WTC11 (cell line): ENCODE data around the gene LAMA5. TPM values are rescaled to one million over a fixed set of nuclear protein-coding genes. Genes with fewer than 3 reads are reported as not detected.

ENCODE experiments used
- ATAC-seq: fragments of 200-7000 bp; cut with Tn5 transposase; 2 replicates; pipeline ENCODE4 v1.10.0; 2021; ENCODE audit warnings: mild to moderate bottlenecking, moderate library complexity
- CTCF ChIA-PET: fragments of 300-600 bp; sonication (Branson Sonifier 250); formaldehyde crosslinking; loops from one replicate; lab custom pipeline; 2021; ENCODE audit warnings: antibody characterized with exemption; lab: Charles Lee
- POLR2A ChIA-PET: fragments of 350-600 bp; sonication (Branson Sonifier 250); formaldehyde crosslinking; loops from one replicate; lab custom pipeline; 2021; ENCODE audit warnings: antibody characterized with exemption; lab: Charles Lee
- DNase-seq: peaks from one replicate; pipeline ENCODE4 v3.0.0; 2021; ENCODE audit warnings: low spot score
- H3K27ac Mint-ChIP-seq: 2 replicates; pipeline ENCODE4 v1.8.0; 2021; ENCODE audit warnings: mixed read lengths
- H3K27me3 Mint-ChIP-seq: 2 replicates; pipeline ENCODE4 v1.8.0; 2021; ENCODE audit warnings: low read depth, mild to moderate bottlenecking, moderate library complexity, mixed read lengths
- H3K36me3 Mint-ChIP-seq: 2 replicates; pipeline ENCODE4 v1.8.0; 2021; ENCODE audit warnings: mixed read lengths
- H3K4me1 Mint-ChIP-seq: 2 replicates; pipeline ENCODE4 v1.8.0; 2022; ENCODE audit warnings: mixed read lengths
- H3K4me3 Mint-ChIP-seq: 2 replicates; pipeline ENCODE4 v1.8.0; 2021; ENCODE audit warnings: mild to moderate bottlenecking, moderate library complexity, mixed read lengths
- H3K9me3 Mint-ChIP-seq: 2 replicates; pipeline ENCODE4 v1.8.0; 2021; ENCODE audit warnings: mixed read lengths
- CREB1 ChIP-seq: sonication (generic); formaldehyde crosslinking; IDR thresholded peaks from 2 replicates; pipeline ENCODE4 v1.8.0; 2023; ENCODE audit warnings: mild to moderate bottlenecking, missing genetic modification reagents
- CREM ChIP-seq: sonication (generic); formaldehyde crosslinking; IDR thresholded peaks from 2 replicates; pipeline ENCODE4 v1.8.1; 2022; ENCODE audit warnings: mild to moderate bottlenecking, missing genetic modification reagents, moderate library complexity
- ETV6 ChIP-seq: sonication (generic); formaldehyde crosslinking; IDR thresholded peaks from 2 replicates; pipeline ENCODE4 v1.8.1; 2022; ENCODE audit warnings: mild to moderate bottlenecking, missing genetic modification reagents
- FOXJ3 ChIP-seq: sonication (generic); formaldehyde crosslinking; IDR thresholded peaks from 2 replicates; pipeline ENCODE4 v1.9.0; 2021; ENCODE audit warnings: missing genetic modification reagents, mild to moderate bottlenecking, borderline replicate concordance
- IRF2 ChIP-seq: sonication (generic); formaldehyde crosslinking; IDR thresholded peaks from 2 replicates; pipeline ENCODE4 v1.8.0; 2022; ENCODE audit warnings: low read depth, missing genetic modification reagents, borderline replicate concordance
- KAT7 ChIP-seq: sonication (generic); formaldehyde crosslinking; IDR thresholded peaks from 2 replicates; pipeline ENCODE4 v1.8.1; 2023; ENCODE audit warnings: missing genetic modification reagents, mild to moderate bottlenecking, borderline replicate concordance
- NFATC4 ChIP-seq: fragments of 250-450 bp; sonication (Bioruptor Pico); IDR thresholded peaks from 2 replicates; pipeline ENCODE4 v1.9.0; 2021; ENCODE audit warnings: mild to moderate bottlenecking
- OVOL2 ChIP-seq: fragments of 250-450 bp; sonication (Bioruptor Pico); IDR thresholded peaks from 2 replicates; pipeline ENCODE4 v1.9.0; 2021; ENCODE audit warnings: mild to moderate bottlenecking, borderline replicate concordance
- PRRX2 ChIP-seq: fragments of 250-450 bp; sonication (Bioruptor Pico); IDR thresholded peaks from 2 replicates; pipeline ENCODE4 v1.8.0; 2021; ENCODE audit warnings: mild to moderate bottlenecking
- RELA ChIP-seq: sonication (generic); formaldehyde crosslinking; IDR thresholded peaks from 2 replicates; pipeline ENCODE4 v1.8.1; 2022; ENCODE audit warnings: missing genetic modification reagents, mild to moderate bottlenecking, borderline replicate concordance
- TP53 ChIP-seq: sonication (generic); formaldehyde crosslinking; IDR thresholded peaks from 2 replicates; pipeline ENCODE4 v1.8.1; 2023; ENCODE audit warnings: mild to moderate bottlenecking, missing genetic modification reagents
- ZNF121 ChIP-seq: sonication (generic); formaldehyde crosslinking; IDR thresholded peaks from 2 replicates; pipeline ENCODE4 v1.8.0; 2023; ENCODE audit warnings: missing genetic modification reagents
- ZNF671 ChIP-seq: fragments of 250-450 bp; sonication (Bioruptor Pico); IDR thresholded peaks from 2 replicates; pipeline ENCODE4 v1.8.0; 2021; ENCODE audit warnings: mild to moderate bottlenecking
- total RNA-seq: library from RNA; stranded (reverse); gene quantifications from 3 replicates; pipeline ENCODE4 v1.2.3, GENCODE V29; 2021
- TF ChIP-seq, protein P1 (sequence below): sonication (generic); formaldehyde crosslinking; IDR thresholded peaks from 2 replicates; pipeline ENCODE4 v1.8.1; 2023; ENCODE audit warnings: mild to moderate bottlenecking, moderate library complexity, missing genetic modification reagents
- TF ChIP-seq, protein P2 (sequence below): sonication (generic); formaldehyde crosslinking; IDR thresholded peaks from 2 replicates; pipeline ENCODE4 v1.8.0; 2022; ENCODE audit warnings: mild to moderate bottlenecking, missing genetic modification reagents
- TF ChIP-seq, protein P3 (sequence below): sonication (generic); formaldehyde crosslinking; IDR thresholded peaks from 2 replicates; pipeline ENCODE4 v1.8.0; 2022; ENCODE audit warnings: mild to moderate bottlenecking, missing genetic modification reagents
- TF ChIP-seq, protein P4 (sequence below): fragments of 250-450 bp; sonication (Bioruptor Pico); IDR thresholded peaks from 2 replicates; pipeline ENCODE4 v1.9.0; 2021; ENCODE audit warnings: moderate library complexity, mild to moderate bottlenecking, inconsistent platforms, borderline replicate concordance
- TF ChIP-seq, protein P5 (sequence below): fragments of 250-450 bp; sonication (Bioruptor Pico); IDR thresholded peaks from 2 replicates; pipeline ENCODE4 v1.9.0; 2021; ENCODE audit warnings: mild to moderate bottlenecking, borderline replicate concordance
- TF ChIP-seq, protein P6 (sequence below): fragments of 250-450 bp; sonication (Bioruptor Pico); IDR thresholded peaks from 2 replicates; pipeline ENCODE4 v1.8.0; 2021; ENCODE audit warnings: mild to moderate bottlenecking

The LAMA5 gene
- total RNA-seq, 1 experiment from 2014 or later: 329 TPM

DNA sequence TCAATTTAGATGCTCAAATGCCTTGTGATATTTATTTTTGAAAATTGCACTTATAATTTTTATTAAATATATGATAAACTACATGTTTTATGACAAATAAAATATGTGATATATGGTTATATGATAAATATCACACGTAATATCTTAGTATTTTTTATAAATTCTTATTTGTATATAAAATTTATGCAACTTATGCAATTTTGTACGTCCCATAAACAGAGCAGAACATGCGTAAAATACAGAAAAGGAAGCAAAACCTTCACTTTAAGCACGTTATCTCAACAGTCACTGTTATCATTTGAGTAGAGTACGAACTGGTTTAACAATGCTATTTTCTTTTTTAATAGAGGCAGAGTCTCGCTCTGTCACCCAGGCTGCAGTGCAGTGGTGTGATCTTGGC lies 80.0 kb downstream of the LAMA5 start (continued):
- TF ChIP-seq, protein P1, sequence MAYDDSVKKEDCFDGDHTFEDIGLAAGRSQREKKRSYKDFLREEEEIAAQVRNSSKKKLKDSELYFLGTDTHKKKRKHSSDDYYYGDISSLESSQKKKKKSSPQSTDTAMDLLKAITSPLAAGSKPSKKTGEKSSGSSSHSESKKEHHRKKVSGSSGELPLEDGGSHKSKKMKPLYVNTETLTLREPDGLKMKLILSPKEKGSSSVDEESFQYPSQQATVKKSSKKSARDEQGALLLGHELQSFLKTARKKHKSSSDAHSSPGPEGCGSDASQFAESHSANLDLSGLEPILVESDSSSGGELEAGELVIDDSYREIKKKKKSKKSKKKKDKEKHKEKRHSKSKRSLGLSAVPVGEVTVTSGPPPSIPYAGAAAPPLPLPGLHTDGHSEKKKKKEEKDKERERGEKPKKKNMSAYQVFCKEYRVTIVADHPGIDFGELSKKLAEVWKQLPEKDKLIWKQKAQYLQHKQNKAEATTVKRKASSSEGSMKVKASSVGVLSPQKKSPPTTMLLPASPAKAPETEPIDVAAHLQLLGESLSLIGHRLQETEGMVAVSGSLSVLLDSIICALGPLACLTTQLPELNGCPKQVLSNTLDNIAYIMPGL: no peak
- TF ChIP-seq, protein P2, sequence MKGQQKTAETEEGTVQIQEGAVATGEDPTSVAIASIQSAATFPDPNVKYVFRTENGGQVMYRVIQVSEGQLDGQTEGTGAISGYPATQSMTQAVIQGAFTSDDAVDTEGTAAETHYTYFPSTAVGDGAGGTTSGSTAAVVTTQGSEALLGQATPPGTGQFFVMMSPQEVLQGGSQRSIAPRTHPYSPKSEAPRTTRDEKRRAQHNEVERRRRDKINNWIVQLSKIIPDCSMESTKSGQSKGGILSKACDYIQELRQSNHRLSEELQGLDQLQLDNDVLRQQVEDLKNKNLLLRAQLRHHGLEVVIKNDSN (CRISPR knock-in tag): no peak
- TF ChIP-seq TP53 (CRISPR knock-in tag) (no peak), CREM (no peak), IRF2 (CRISPR knock-in tag) (no peak), ZNF121 (CRISPR knock-in tag) (no peak), ZNF671 (CRISPR knock-in tag) (no peak)

DNA sequence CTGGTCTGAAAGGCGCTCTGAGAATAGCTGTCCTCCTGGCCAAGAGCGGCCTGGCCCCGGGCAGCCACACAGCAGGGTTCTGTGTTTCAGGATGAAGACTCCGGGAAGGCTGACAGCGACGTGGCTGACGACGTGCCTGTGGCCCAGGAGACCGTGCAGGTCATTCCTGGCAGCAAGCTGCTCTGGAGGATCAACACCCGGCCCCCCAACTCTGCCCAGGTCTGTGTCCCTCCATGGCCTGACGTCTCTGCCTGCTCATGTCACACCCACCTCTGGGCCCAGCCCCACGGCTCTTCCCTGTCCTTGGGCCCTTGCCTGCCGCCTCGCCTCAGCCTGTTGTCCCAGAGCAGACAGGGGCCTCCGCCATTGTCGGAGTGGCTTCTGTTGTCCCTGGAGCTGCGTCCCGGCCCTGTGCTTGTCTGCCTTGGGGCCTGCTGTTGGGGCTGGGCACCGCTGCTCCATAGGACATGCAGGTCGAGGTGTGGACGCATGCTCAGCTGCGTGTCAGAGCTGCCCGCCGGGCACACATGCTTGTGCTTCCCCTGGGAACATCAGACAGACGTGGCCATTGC lies 80.5 kb downstream of the LAMA5 start:
- DNase-seq (no peak), ATAC-seq (no peak)
- POLR2A ChIA-PET: no interaction called here
- no peak overlapping the region for H3K27ac Mint-ChIP-seq
- CTCF ChIA-PET: no interaction called here
- H3K9me3 Mint-ChIP-seq: no peaks in the 10 kb centered on the region
- no peaks in the 10 kb centered on the region for H3K27me3 Mint-ChIP-seq
- H3K36me3 Mint-ChIP-seq: peaks cover 31% of the 10 kb centered on the region
- no peak overlapping the region for H3K4me3 Mint-ChIP-seq
- H3K4me1 Mint-ChIP-seq: no peaks in the 10 kb centered on the region
- TF ChIP-seq, protein P3, sequence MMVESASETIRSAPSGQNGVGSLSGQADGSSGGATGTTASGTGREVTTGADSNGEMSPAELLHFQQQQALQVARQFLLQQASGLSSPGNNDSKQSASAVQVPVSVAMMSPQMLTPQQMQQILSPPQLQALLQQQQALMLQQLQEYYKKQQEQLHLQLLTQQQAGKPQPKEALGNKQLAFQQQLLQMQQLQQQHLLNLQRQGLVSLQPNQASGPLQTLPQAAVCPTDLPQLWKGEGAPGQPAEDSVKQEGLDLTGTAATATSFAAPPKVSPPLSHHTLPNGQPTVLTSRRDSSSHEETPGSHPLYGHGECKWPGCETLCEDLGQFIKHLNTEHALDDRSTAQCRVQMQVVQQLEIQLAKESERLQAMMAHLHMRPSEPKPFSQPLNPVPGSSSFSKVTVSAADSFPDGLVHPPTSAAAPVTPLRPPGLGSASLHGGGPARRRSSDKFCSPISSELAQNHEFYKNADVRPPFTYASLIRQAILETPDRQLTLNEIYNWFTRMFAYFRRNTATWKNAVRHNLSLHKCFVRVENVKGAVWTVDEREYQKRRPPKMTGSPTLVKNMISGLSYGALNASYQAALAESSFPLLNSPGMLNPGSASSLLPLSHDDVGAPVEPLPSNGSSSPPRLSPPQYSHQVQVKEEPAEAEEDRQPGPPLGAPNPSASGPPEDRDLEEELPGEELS: no peak
- TF ChIP-seq, protein P4, sequence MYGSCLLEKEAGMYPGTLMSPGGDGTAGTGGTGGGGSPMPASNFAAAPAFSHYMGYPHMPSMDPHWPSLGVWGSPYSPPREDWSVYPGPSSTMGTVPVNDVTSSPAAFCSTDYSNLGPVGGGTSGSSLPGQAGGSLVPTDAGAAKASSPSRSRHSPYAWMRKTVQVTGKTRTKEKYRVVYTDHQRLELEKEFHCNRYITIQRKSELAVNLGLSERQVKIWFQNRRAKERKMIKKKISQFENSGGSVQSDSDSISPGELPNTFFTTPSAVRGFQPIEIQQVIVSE: no peak
- TF ChIP-seq NFATC4 (CRISPR knock-in tag) (no peak), CREB1 (CRISPR knock-in tag) (no peak), ETV6 (no peak), RELA (CRISPR knock-in tag) (no peak), OVOL2 (no peak)
- TF ChIP-seq, protein P5, sequence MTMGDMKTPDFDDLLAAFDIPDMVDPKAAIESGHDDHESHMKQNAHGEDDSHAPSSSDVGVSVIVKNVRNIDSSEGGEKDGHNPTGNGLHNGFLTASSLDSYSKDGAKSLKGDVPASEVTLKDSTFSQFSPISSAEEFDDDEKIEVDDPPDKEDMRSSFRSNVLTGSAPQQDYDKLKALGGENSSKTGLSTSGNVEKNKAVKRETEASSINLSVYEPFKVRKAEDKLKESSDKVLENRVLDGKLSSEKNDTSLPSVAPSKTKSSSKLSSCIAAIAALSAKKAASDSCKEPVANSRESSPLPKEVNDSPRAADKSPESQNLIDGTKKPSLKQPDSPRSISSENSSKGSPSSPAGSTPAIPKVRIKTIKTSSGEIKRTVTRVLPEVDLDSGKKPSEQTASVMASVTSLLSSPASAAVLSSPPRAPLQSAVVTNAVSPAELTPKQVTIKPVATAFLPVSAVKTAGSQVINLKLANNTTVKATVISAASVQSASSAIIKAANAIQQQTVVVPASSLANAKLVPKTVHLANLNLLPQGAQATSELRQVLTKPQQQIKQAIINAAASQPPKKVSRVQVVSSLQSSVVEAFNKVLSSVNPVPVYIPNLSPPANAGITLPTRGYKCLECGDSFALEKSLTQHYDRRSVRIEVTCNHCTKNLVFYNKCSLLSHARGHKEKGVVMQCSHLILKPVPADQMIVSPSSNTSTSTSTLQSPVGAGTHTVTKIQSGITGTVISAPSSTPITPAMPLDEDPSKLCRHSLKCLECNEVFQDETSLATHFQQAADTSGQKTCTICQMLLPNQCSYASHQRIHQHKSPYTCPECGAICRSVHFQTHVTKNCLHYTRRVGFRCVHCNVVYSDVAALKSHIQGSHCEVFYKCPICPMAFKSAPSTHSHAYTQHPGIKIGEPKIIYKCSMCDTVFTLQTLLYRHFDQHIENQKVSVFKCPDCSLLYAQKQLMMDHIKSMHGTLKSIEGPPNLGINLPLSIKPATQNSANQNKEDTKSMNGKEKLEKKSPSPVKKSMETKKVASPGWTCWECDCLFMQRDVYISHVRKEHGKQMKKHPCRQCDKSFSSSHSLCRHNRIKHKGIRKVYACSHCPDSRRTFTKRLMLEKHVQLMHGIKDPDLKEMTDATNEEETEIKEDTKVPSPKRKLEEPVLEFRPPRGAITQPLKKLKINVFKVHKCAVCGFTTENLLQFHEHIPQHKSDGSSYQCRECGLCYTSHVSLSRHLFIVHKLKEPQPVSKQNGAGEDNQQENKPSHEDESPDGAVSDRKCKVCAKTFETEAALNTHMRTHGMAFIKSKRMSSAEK (CRISPR knock-in tag): no peak
- TF ChIP-seq, all 79 proteins: peak for 0

DNA sequence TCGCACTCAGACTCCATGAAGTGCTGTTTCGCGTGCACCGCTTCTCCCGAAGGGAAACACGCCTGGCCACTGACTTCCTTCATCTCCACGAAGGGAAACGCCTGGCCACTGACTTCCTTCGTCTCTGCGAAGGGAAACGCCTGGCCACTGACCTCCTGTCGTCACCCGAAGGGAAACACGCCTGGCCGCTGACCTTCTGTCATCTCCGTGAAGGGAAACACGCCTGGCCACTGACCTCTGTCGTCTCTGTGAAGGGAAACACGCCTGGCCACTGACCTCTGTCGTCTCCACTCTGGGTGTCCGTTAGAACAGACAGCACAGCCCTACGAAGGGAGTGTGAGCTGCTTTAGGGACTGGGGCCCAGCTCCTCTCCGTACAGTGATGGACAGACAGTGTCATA lies 81.4 kb downstream of the LAMA5 start:
- no peaks in the 10 kb centered on the region for H3K4me1 Mint-ChIP-seq
- no peak for DNase-seq
- no peak for TF ChIP-seq PRRX2 (CRISPR knock-in tag)
- TF ChIP-seq, protein P6, sequence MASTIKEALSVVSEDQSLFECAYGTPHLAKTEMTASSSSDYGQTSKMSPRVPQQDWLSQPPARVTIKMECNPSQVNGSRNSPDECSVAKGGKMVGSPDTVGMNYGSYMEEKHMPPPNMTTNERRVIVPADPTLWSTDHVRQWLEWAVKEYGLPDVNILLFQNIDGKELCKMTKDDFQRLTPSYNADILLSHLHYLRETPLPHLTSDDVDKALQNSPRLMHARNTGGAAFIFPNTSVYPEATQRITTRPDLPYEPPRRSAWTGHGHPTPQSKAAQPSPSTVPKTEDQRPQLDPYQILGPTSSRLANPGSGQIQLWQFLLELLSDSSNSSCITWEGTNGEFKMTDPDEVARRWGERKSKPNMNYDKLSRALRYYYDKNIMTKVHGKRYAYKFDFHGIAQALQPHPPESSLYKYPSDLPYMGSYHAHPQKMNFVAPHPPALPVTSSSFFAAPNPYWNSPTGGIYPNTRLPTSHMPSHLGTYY: no peak
- no peak for TF ChIP-seq FOXJ3 (CRISPR knock-in tag)
- no peak for TF ChIP-seq ZNF671 (CRISPR knock-in tag)
- no peak for TF ChIP-seq KAT7 (CRISPR knock-in tag)
- H3K27me3 Mint-ChIP-seq: no peaks in the 10 kb centered on the region
- peaks cover 31% of the 10 kb centered on the region for H3K36me3 Mint-ChIP-seq
- no peaks in the 10 kb centered on the region for H3K9me3 Mint-ChIP-seq
- H3K27ac Mint-ChIP-seq: no peak overlapping the region
- CTCF ChIA-PET: interaction anchor here (0.9 to 1.2 kb wide), 2 partner anchors 14 to 97 kb away, joined by 3 read pairs; no protein-coding TSS in a partner anchor
- POLR2A ChIA-PET: no interaction called here
- no peak for ATAC-seq
- no peak overlapping the region for H3K4me3 Mint-ChIP-seq
